ENCODE data around the gene CENPE.

CENPE gene

GRCh38 chr4:103144926-103145325 lies 53.2 kb downstream of the CENPE start:
- Histone ChIP-seq H3K4me1 (ENCODE audit: control insufficient read depth, low read length) (peaks cover 7% of the 10 kb centered on the region; the same call in 1 of the 2 replicates), H3F3A (ENCODE audit: control insufficient read depth, insufficient read depth) (no peaks in the 10 kb centered on the region), H3K4me2 (ENCODE audit: low read length) (no peak overlapping the region), H3K4me3 (ENCODE audit: low read length) (no peak overlapping the region), H3K9me2 (replicated peaks; ENCODE audit: control insufficient read depth, low read length) (no peaks in the 10 kb centered on the region), H3K36me3 (ENCODE audit: control insufficient read depth, low read length) (peaks cover 91% of the 10 kb centered on the region), H3K27ac (ENCODE audit: low read depth, low read length) (no peak overlapping the region), H4K20me1 (ENCODE audit: control insufficient read depth, insufficient read depth, low read depth, low read length) (no peaks in the 10 kb centered on the region), H3K27me3 (ENCODE audit: control insufficient read depth, low read length) (no peaks in the 10 kb centered on the region), H3K79me2 (ENCODE audit: control insufficient read depth, low read length) (no peaks in the 10 kb centered on the region), H3K9me3 (ENCODE audit: control insufficient read depth, insufficient read depth, low read length) (no peaks in the 10 kb centered on the region)
- TF ChIP-seq EZH2phosphoT487 (IDR thresholded peaks at IDR 0.05; ENCODE audit: borderline replicate concordance, low read length) (no peak), CTCF (IDR thresholded peaks at IDR 0.05; ENCODE audit: low read depth, low read length, poor library complexity, severe bottlenecking) (no peak)

GRCh38 chr4:103137446-103137827 lies 60.7 kb downstream of the CENPE start:
- Histone ChIP-seq H3K9me2 (replicated peaks; ENCODE audit: control insufficient read depth, low read length) (no peaks in the 10 kb centered on the region), H3K4me3 (ENCODE audit: low read length) (no peak overlapping the region), H3K36me3 (ENCODE audit: control insufficient read depth, low read length) (peaks cover 88% of the 10 kb centered on the region), H3K27ac (ENCODE audit: low read depth, low read length) (no peak overlapping the region), H3K9me3 (ENCODE audit: control insufficient read depth, insufficient read depth, low read length) (no peaks in the 10 kb centered on the region), H3K27me3 (ENCODE audit: control insufficient read depth, low read length) (no peaks in the 10 kb centered on the region), H3K79me2 (ENCODE audit: control insufficient read depth, low read length) (no peaks in the 10 kb centered on the region), H3K4me2 (ENCODE audit: low read length) (no peak overlapping the region), H3K4me1 (ENCODE audit: control insufficient read depth, low read length) (no peaks in the 10 kb centered on the region), H3F3A (ENCODE audit: control insufficient read depth, insufficient read depth) (no peaks in the 10 kb centered on the region), H4K20me1 (ENCODE audit: control insufficient read depth, insufficient read depth, low read depth, low read length) (no peaks in the 10 kb centered on the region)
- TF ChIP-seq EZH2phosphoT487 (IDR thresholded peaks at IDR 0.05; ENCODE audit: borderline replicate concordance, low read length) (no peak), CTCF (IDR thresholded peaks at IDR 0.05; ENCODE audit: low read depth, low read length, poor library complexity, severe bottlenecking) (no peak)

- Histone ChIP-seq H3K4me3 (ENCODE audit: low read length) (no peak overlapping the region), H4K20me1 (ENCODE audit: control insufficient read depth, insufficient read depth, low read depth, low read length) (no peaks in the 10 kb centered on the region), H3K4me2 (ENCODE audit: low read length) (no peak overlapping the region), H3K36me3 (ENCODE audit: control insufficient read depth, low read length) (peaks cover 88% of the 10 kb centered on the region), H3K4me1 (ENCODE audit: control insufficient read depth, low read length) (no peaks in the 10 kb centered on the region), H3K9me3 (ENCODE audit: control insufficient read depth, insufficient read depth, low read length) (no peaks in the 10 kb centered on the region), H3K9me2 (replicated peaks; ENCODE audit: control insufficient read depth, low read length) (no peaks in the 10 kb centered on the region), H3K79me2 (ENCODE audit: control insufficient read depth, low read length) (no peaks in the 10 kb centered on the region), H3K27me3 (ENCODE audit: control insufficient read depth, low read length) (no peaks in the 10 kb centered on the region), H3F3A (ENCODE audit: control insufficient read depth, insufficient read depth) (no peaks in the 10 kb centered on the region), H3K27ac (ENCODE audit: low read depth, low read length) (no peak overlapping the region)
- TF ChIP-seq CTCF (IDR thresholded peaks at IDR 0.05; ENCODE audit: low read depth, low read length, poor library complexity, severe bottlenecking) (no peak), EZH2phosphoT487 (IDR thresholded peaks at IDR 0.05; ENCODE audit: borderline replicate concordance, low read length) (no peak)
These were observed 61.3 kb downstream of the CENPE start for GRCh38 chr4:103136671-103137445.
